Ascending aorta (tissue), 2 donors: ENCODE data around the gene CHMP6. TPM values are rescaled to one million over a fixed set of nuclear protein-coding genes. Genes with fewer than 3 reads are reported as not detected.

Experiments used
- DNase-seq, 2 donors: peaks; one replicate each; pipeline ENCODE4 v3.0.0-alpha.2; 2019; ENCODE audit warnings: low spot score in 2 of 2
- H3K27ac ChIP-seq, 2 donors: fragments of 200-600 bp; sonication (generic); one replicate each; pipeline ENCODE4 v1.5.1; 2016 to 2017; ENCODE audit warnings: mild to moderate bottlenecking in 1 of 2
- H3K27me3 ChIP-seq: fragments of 200-600 bp; sonication (generic); one replicate; pipeline ENCODE4 v1.5.1; 2017
- H3K36me3 ChIP-seq, 2 donors: fragments of 200-600 bp; sonication (generic); one replicate each; pipeline ENCODE4 v1.5.1; 2016
- H3K4me1 ChIP-seq, 2 donors: fragments of 200-600 bp; sonication (generic); one replicate each; pipeline ENCODE4 v1.5.1; 2016 to 2017; ENCODE audit warnings: mild to moderate bottlenecking in 1 of 2
- H3K4me3 ChIP-seq, 2 donors: fragments of 200-600 bp; sonication (generic); one replicate each; pipeline ENCODE4 v1.5.1; 2016 to 2017; ENCODE audit warnings: mild to moderate bottlenecking in 1 of 2
- H3K9me3 ChIP-seq, 2 donors: fragments of 200-600 bp; sonication (generic); one replicate each; pipeline ENCODE4 v1.5.1; 2016
- intact Hi-C: fragments of 100-400 bp; cut with DNase I; formaldehyde crosslinking; loops from one replicate; pipeline ENCODE4 v1.15.1; 2023
- total RNA-seq: library from RNA; depleted of rRNA; stranded (reverse); fragments of >200 nt; gene quantifications from one replicate; pipeline ENCODE4 v1.1.0, GENCODE V29; 2016
- TF ChIP-seq, protein P1 (sequence below), 3 experiments: fragments of 200-600 bp in 2 of 3; fragments of 450-650 bp in 1 of 3; sonication (generic) in 2 of 3; IDR thresholded peaks; one replicate each; pipeline ENCODE4 v1.5.1; 2016 to 2019; ENCODE audit warnings: antibody characterized with exemption in 3 of 3, mild to moderate bottlenecking in 1 of 3, moderate library complexity in 1 of 3

CHMP6 gene
- total RNA-seq, 1 donor from 2014 or later = 32.1 TPM

DNA sequence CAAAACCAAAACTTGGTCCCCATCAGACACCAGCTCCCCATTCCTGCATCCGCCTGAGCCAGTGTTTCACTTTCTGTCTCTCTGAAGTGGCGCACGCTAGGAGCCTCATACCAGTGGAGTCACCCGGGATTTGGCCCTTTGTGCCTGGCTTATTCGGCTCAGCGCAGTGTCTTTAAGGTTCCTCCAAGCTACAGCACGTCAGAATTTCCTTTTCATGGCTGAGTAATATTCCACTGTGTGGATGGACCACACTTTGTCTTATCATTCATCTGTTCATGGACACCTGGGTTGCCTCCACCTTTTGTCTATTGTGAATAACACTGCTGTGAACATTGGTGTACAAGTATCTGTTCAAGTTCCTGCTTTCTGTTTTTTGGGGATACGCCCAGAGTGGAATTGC lies 45.2 kb upstream of the CHMP6 start:
- intact Hi-C loops = loop anchor here (5.0 kb wide), 1 partner anchor 36 kb away; no protein-coding TSS in a partner anchor
- Histone ChIP-seq H3K27me3 (no peaks in the 10 kb centered on the region), H3K36me3 (peaks cover 8 to 15% of the 10 kb centered on the region in 2 donors), H3K4me1 (peaks cover 4 to 20% of the 10 kb centered on the region in 2 donors), H3K4me3 (no peak overlapping the region), H3K27ac (no peak overlapping the region), H3K9me3 (no peaks in the 10 kb centered on the region)
- TF ChIP-seq, protein P1, sequence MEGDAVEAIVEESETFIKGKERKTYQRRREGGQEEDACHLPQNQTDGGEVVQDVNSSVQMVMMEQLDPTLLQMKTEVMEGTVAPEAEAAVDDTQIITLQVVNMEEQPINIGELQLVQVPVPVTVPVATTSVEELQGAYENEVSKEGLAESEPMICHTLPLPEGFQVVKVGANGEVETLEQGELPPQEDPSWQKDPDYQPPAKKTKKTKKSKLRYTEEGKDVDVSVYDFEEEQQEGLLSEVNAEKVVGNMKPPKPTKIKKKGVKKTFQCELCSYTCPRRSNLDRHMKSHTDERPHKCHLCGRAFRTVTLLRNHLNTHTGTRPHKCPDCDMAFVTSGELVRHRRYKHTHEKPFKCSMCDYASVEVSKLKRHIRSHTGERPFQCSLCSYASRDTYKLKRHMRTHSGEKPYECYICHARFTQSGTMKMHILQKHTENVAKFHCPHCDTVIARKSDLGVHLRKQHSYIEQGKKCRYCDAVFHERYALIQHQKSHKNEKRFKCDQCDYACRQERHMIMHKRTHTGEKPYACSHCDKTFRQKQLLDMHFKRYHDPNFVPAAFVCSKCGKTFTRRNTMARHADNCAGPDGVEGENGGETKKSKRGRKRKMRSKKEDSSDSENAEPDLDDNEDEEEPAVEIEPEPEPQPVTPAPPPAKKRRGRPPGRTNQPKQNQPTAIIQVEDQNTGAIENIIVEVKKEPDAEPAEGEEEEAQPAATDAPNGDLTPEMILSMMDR (IDR thresholded peaks at IDR 0.05) = no peak
- no peak for DNase-seq

DNA sequence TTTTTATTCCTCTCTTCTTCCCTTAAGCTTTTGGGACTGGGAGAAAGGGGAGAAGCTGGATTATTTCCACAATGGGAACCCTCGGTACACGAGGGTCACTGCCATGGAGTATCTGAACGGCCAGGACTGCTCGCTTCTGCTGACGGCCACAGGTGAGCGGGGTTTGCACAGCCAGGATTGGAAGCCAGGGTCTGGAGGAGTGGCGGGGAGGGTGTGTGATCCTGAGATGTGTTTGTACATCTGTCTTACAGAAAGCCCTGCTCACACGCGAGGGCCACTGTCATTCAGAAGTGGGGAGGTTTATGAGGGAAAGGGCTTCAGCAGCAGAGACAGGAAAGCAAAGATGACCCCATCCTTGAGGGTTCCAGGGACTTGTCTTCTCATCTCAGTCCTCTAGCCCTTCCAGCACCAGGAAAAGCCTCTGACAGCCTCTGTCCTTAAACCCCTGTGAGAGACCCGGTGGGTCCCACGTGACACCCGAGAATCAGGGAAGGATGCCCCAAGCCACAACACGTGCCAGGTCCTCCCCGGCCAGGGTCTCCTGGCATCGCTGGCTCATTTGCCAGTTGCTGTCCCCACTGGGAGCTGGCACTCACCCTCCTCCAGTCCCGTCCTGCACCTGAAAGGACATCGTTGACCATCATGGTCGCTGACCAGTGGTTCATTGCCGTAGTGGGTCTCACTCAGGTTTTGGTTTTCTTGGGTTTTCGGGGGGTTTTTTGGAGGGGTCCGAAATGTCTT lies 44.3 kb upstream of the CHMP6 start:
- Histone ChIP-seq H3K36me3 (peaks cover 15% of the 10 kb centered on the region in 2 donors), H3K4me3 (no peak overlapping the region), H3K4me1 (peaks cover 0 to 20% of the 10 kb centered on the region in 2 donors), H3K27ac (no peak overlapping the region), H3K9me3 (no peaks in the 10 kb centered on the region), H3K27me3 (no peaks in the 10 kb centered on the region)
- DNase-seq = no peak
- intact Hi-C loops = loop anchor here (5.0 kb wide), 1 partner anchor 35 kb away; no protein-coding TSS in a partner anchor
- TF ChIP-seq, protein P1 (IDR thresholded peaks at IDR 0.05) = no peak

DNA sequence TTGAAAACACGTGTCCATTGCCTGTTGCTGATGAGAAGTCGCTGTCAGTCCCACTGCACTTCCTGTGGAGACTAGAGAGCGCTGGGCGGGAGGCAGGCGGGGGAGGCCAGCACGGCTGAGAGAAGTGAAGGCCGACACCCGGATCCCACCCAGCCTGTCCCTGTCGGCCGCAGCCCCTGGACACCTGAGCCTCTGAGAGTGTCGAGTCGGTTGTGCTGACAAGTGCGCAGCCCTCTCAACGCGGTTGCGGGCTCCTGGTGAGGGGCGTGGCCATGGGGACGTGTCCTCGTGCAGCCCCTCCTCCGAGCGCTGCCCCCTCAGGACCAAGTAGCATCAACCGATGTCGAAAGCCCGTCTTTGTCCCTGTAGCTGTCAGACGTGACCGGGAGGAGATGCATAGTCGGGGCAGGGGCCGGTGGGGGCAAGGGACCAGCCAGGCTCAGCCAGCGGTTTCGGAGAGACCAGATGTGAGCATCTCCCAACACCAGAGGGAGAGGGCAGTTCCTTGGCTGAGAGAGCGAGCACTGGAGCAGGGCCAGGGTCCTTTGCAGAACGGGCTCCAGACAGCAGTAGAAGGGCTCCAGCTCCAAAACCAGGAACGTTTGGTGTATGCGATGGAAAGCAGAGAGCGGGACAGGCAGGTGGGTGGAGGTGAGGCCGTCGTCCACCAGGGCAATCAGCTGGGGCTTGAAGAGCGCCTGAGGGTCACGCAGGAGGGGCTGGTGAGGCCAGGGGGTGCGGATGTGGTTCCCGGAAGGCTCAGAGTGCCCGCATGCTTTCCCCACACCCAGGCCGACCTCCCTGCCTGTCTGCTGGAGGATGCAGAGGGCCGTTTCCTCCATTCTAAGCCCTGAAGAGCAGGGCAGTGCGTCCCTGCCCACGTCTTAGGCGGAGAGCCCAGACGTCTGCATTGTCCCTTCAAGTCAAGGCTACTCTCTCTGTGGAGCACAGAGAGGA lies 43.3 kb upstream of the CHMP6 start:
- intact Hi-C loops = loop anchor here (5.0 kb wide), 1 partner anchor 34 kb away; no protein-coding TSS in a partner anchor
- TF ChIP-seq, protein P1 (IDR thresholded peaks at IDR 0.05) = no peak
- no peak overlapping the region for H3K4me3 ChIP-seq
- DNase-seq = no peak
- H3K27me3 ChIP-seq = no peaks in the 10 kb centered on the region
- H3K36me3 ChIP-seq = peaks cover 15 to 16% of the 10 kb centered on the region in 2 donors
- H3K9me3 ChIP-seq = no peaks in the 10 kb centered on the region
- H3K4me1 ChIP-seq = peaks cover 0 to 11% of the 10 kb centered on the region in 2 donors
- H3K27ac ChIP-seq = peak overlapping the region in 1 of 2 donors; percentile 30

DNA sequence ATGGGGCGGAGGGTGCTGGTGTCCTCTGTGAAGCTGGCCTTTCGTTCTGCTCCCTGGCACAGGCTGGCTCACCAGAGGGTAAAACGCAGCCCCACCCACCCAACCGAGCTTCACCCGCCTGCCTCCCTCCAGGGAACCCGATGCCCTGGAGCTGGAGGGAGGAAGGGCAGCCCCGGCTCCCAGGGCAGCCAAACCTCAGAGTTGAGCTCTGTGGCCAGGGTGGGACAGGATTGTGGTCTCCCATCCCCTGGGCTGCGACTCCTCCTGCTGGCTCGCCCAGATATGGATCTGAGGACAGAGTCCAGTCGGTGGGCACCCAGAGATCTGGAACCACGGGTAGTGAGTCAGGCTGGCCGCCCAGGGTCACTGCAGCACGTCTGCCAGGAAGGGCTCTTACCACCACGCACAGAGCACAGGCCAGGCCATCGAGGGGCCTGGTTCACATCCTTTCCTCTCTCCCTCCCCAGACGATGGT lies 42.6 kb upstream of the CHMP6 start:
- H3K4me3 ChIP-seq = no peak overlapping the region
- no peaks in the 10 kb centered on the region for H3K9me3 ChIP-seq
- TF ChIP-seq, protein P1 (IDR thresholded peaks at IDR 0.05) = no peak
- peak overlapping the region in 1 of 2 donors; percentile 30 for H3K27ac ChIP-seq
- intact Hi-C loops = loop anchor here (5.0 kb wide), 1 partner anchor 33 kb away; no protein-coding TSS in a partner anchor
- no peaks in the 10 kb centered on the region for H3K27me3 ChIP-seq
- peak in 1 of 2 donors; percentile 62 for DNase-seq
- H3K36me3 ChIP-seq = peaks cover 16 to 17% of the 10 kb centered on the region in 2 donors
- peaks cover 0 to 9% of the 10 kb centered on the region in 2 donors for H3K4me1 ChIP-seq
